Body of pancreas (tissue), 4 donors: ENCODE data around the gene PDE2A. TPM values are rescaled to one million over a fixed set of nuclear protein-coding genes. Genes with fewer than 3 reads are reported as not detected.

Experiments
- ATAC-seq: fragments of 150-250 bp; one replicate; pipeline ENCODE4 v1.9.1; 2016
- DNase-seq, 4 donors: peaks; one replicate each; pipeline ENCODE4 v3.0.0-alpha.2; 2019
- H3K27ac ChIP-seq, 4 donors: fragments of 200-600 bp; sonication (generic); 1 replicate in 3 of 4; 2 replicates in 1 of 4; pipeline versions ENCODE4 v1.5.1 to v1.6.1; 2016 to 2019; ENCODE audit warnings: mild to moderate bottlenecking in 1 of 4, mixed read lengths in 1 of 4, moderate library complexity in 1 of 4
- H3K27me3 ChIP-seq, 2 donors: fragments of 200-600 bp; sonication (generic); one replicate each; pipeline ENCODE4 v1.6.0; 2016; ENCODE audit warnings: mild to moderate bottlenecking in 1 of 2
- H3K36me3 ChIP-seq, 2 donors: fragments of 200-600 bp; sonication (generic); replicated peaks in 1 of 2; 2 replicates each; pipeline ENCODE4 v1.5.1; 2016; ENCODE audit warnings: low read depth in 2 of 2; ENCODE audit not compliant: insufficient read depth in 1 of 2
- H3K4me1 ChIP-seq: fragments of 200-600 bp; sonication (generic); one replicate; pipeline ENCODE4 v1.6.0; 2016
- H3K4me3 ChIP-seq, 2 donors: fragments of 200-600 bp; sonication (generic); 1 replicate in 1 of 2; 2 replicates in 1 of 2; pipeline ENCODE4 v1.5.1; 2016 to 2019
- H3K9me3 ChIP-seq, 3 donors: fragments of 200-600 bp; sonication (generic); 1 replicate in 2 of 3; 2 replicates in 1 of 3; pipeline ENCODE4 v1.5.1; 2016
- CTCF ChIP-seq, 7 experiments: fragments of 450-650 bp in 4 of 7; fragments of 200-600 bp in 3 of 7; sonication (generic) in 3 of 7; IDR thresholded peaks; one replicate each; pipeline ENCODE4 v1.5.1; 2016 to 2019; ENCODE audit warnings: antibody characterized with exemption in 7 of 7
- POLR2A ChIP-seq, 3 donors: fragments of 450-650 bp; IDR thresholded peaks; one replicate each; pipeline ENCODE4 v1.6.1; 2016; ENCODE audit warnings: antibody characterized with exemption in 3 of 3, mild to moderate bottlenecking in 2 of 3
- WGBS, 2 donors: methylation state at CpG; one replicate each; pipeline ENCODE4 v1.1.5; 2017; 5-methylcytosine and 5-hydroxymethylcytosine counted together
- intact Hi-C: fragments of 100-400 bp; cut with DNase I; formaldehyde crosslinking; loops from one replicate; pipeline ENCODE4 v1.15.1; 2023
- total RNA-seq, 2 donors: library from RNA; depleted of rRNA; stranded (reverse); fragments of >200 nt; gene quantifications; one replicate each; pipeline ENCODE4 v1.1.0, GENCODE V29; 2016

Gene PDE2A
- total RNA-seq, 2 donors from 2014 or later = 7.0 to 29.3 TPM

GRCh38 chr11:72712168-72712751 is 38.0 kb upstream of the PDE2A start:
- peak in 1 of 4 donors; percentile 77 for DNase-seq
- ATAC-seq = peak; percentile 29
- H3K27ac ChIP-seq = no peak overlapping the region

GRCh38 chr11:72711141-72711540 is 36.9 kb upstream of the PDE2A start:
- Histone ChIP-seq H3K27ac (no peak overlapping the region), H3K4me3 (no peak overlapping the region), H3K9me3 (no peaks in the 10 kb centered on the region), H3K27me3 (no peaks in the 10 kb centered on the region), H3K4me1 (peaks cover 13% of the 10 kb centered on the region), H3K36me3 (peaks cover 0 to 21% of the 10 kb centered on the region in 2 donors)
- TF ChIP-seq CTCF (IDR thresholded peaks at IDR 0.05) (no peak), POLR2A (IDR thresholded peaks at IDR 0.05) (no peak)
- ATAC-seq (no peak), DNase-seq (no peak)
- 86 to 93% methylated on average over 9 of the region's 9 CpGs for WGBS, 2 donors
- intact Hi-C loops = no loop called here

More at GRCh38 chr11:72712168-72712751, 38.0 kb upstream of the PDE2A start:
- no peak overlapping the region for H3K4me3 ChIP-seq
- H3K36me3 ChIP-seq = peaks cover 0 to 16% of the 10 kb centered on the region in 2 donors
- TF ChIP-seq CTCF (IDR thresholded peaks at IDR 0.05) (no peak), POLR2A (IDR thresholded peaks at IDR 0.05) (no peak)
- no peaks in the 10 kb centered on the region for H3K27me3 ChIP-seq
- intact Hi-C loops = no loop called here
- peaks cover 19% of the 10 kb centered on the region for H3K4me1 ChIP-seq
- no peaks in the 10 kb centered on the region for H3K9me3 ChIP-seq
- WGBS, 2 donors = 52 to 73% methylated on average over 17 to 25 of the region's 26 CpGs

- H3K4me1 ChIP-seq = peaks cover 8% of the 10 kb centered on the region
- DNase-seq = no peak
- H3K9me3 ChIP-seq = no peaks in the 10 kb centered on the region
- no peak overlapping the region for H3K4me3 ChIP-seq
- ATAC-seq = no peak
- TF ChIP-seq CTCF (IDR thresholded peaks at IDR 0.05) (no peak), POLR2A (IDR thresholded peaks at IDR 0.05) (no peak)
- H3K36me3 ChIP-seq = peaks cover 0 to 26% of the 10 kb centered on the region in 2 donors
- no peak overlapping the region for H3K27ac ChIP-seq
- H3K27me3 ChIP-seq = no peaks in the 10 kb centered on the region
- WGBS, 2 donors = 89 to 91% methylated on average over 11 of the region's 11 CpGs
- intact Hi-C loops = no loop called here
Observed at GRCh38 chr11:72710278-72710677, 36.1 kb upstream of the PDE2A start.

GRCh38 chr11:72709478-72710238 is 35.4 kb upstream of the PDE2A start:
- Histone ChIP-seq H3K36me3 (peaks cover 0 to 26% of the 10 kb centered on the region in 2 donors), H3K4me3 (no peak overlapping the region), H3K27me3 (no peaks in the 10 kb centered on the region), H3K9me3 (no peaks in the 10 kb centered on the region), H3K4me1 (peaks cover 5% of the 10 kb centered on the region), H3K27ac (no peak overlapping the region)
- intact Hi-C loops = no loop called here
- ATAC-seq (no peak), DNase-seq (no peak)
- no peak for TF ChIP-seq POLR2A (IDR thresholded peaks at IDR 0.05)
- no peak for TF ChIP-seq CTCF (IDR thresholded peaks at IDR 0.05)
- 95 to 98% methylated on average over 19 to 20 of the region's 20 CpGs for WGBS, 2 donors
